ENCODE measurements around the gene FXYD5. TPM values are rescaled to one million over a fixed set of nuclear protein-coding genes. Genes with fewer than 3 reads are reported as not detected.

The FXYD5 gene
- total and polyA plus RNA-seq, 9 of the 15 experiments (the other 6 are each of a cell fraction or from before 2014, with no cell fraction given): 104 to 537 (median 174) TPM

DNA sequence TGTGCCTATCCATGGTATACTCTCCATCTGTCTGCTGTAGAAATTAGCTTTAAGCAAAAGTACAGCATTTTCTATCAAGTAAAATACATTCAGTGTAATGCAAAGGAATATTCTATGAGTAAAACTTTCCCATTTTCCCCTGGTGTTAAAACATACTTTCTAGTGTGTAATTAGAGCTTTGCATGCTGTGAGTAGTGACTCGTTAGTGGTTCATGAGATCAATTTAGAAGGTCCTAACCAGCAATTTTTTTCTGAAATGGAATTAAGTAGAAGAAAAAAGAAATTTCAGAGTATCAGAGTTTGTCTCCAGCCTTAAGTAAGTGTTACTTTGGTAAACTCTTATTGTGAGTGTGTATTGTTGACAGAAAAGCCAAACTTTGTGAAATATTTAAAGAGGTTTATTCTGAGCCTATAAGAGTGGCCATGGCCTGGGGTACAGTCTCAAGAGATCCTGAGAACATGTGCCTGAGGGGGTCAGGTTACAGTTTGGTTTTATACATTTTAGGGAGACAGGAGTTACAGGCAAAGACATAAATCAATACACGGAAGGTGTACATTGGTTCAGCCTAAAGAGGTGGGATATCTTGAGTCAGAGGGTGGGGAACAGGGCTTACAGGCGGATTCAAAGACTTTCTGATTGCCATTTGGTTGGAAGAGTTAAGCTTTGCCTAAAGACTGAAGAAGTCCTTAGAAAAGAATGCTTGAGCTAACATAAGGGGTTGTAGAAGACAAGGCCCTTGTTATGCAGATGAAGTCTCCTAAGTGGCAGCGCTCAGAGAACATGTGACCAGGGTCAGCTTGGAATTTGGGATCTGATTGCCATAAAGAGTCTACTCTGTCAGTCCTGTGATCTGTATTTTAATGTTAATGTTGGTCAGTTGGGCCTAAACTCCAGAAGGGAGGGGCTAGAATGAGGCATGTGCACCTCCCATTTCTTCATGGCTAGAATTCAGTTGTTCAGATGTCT lies 48.5 kb downstream of the FXYD5 start:
- 45% methylated on average over 4 of the region's 4 CpGs for WGBS (ENCODE audit: insufficient coverage, low coverage, missing lambda C conversion rate)
- peak overlapping the region; percentile 80 for H2AFZ ChIP-seq (ENCODE audit: low read depth, low read length)
- BruUV-seq (replicated peaks): no TSS peak
- intact Hi-C loops (cut with micrococcal nuclease): no loop called here
- H3K4me1 ChIP-seq (replicated peaks in 1 of 2; ENCODE audit: control insufficient read depth in 2 of 2, insufficient read depth in 2 of 2, low read length in 2 of 2): peaks cover 25 to 39% of the 10 kb centered on the region in 2 experiments
- no peaks in the 10 kb centered on the region for H3K9me1 ChIP-seq (ENCODE audit: control insufficient read depth, insufficient read depth, low read length)
- H3K79me2 ChIP-seq (ENCODE audit: control insufficient read depth, insufficient read depth, low read length): no peaks in the 10 kb centered on the region
- H3K27ac ChIP-seq (ENCODE audit: extremely low read depth, low read depth, low read length): peak overlapping the region; percentile 8; the same call in 1 of the 3 replicates
- no peak overlapping the region for H3K4me2 ChIP-seq (ENCODE audit: insufficient read depth, low read length)
- H3K9ac ChIP-seq (ENCODE audit: insufficient read depth in 1 of 2, low read depth in 2 of 2, low read length in 2 of 2): no peak overlapping the region
- no peaks in the 10 kb centered on the region for H3K27me3 ChIP-seq (ENCODE audit: control insufficient read depth in 2 of 2, insufficient read depth in 2 of 2, low read length in 2 of 2)
- DNase-seq (ENCODE audit: extremely low read depth in 1 of 4, low spot score in 3 of 4) (peak in 1 of 4 experiments; percentile 45), FAIRE-seq (no peak), ATAC-seq (peak; percentile 9)
- H3K4me3 ChIP-seq: no peak overlapping the region
- H4K20me1 ChIP-seq (replicated peaks; ENCODE audit: control insufficient read depth, insufficient read depth, low read length): no peaks in the 10 kb centered on the region
- H3K9me3 ChIP-seq (replicated peaks; ENCODE audit: control insufficient read depth, insufficient read depth, low read depth, low read length): 0 out of 2 replicates have a peak, but pooled peaks cover 2% of the 10 kb centered on the region
- POLR2A ChIA-PET: interaction anchor here (0.5 to 0.8 kb wide), 2 partner anchors 9 to 11 kb away, joined by 3 read pairs; no protein-coding TSS in a partner anchor
- CTCF ChIA-PET (ENCODE audit: low intra/inter-chr PET ratio): no interaction called here
- H3K36me3 ChIP-seq (ENCODE audit: control insufficient read depth, insufficient read depth, low read length): no peaks in the 10 kb centered on the region
- in situ Hi-C loops (cut with MboI): no loop called here
- peak; percentile 84 for TF ChIP-seq MEIS2 (IDR thresholded peaks at IDR 0.05; ENCODE audit: partially characterized antibody)
- TF ChIP-seq L3MBTL2 (IDR thresholded peaks at IDR 0.05): 0 out of 2 replicates have a peak, but pooled peaks have one; percentile 40
- no peak for TF ChIP-seq TEAD2 (tag; IDR thresholded peaks at IDR 0.05)
- TF ChIP-seq, protein P1, sequence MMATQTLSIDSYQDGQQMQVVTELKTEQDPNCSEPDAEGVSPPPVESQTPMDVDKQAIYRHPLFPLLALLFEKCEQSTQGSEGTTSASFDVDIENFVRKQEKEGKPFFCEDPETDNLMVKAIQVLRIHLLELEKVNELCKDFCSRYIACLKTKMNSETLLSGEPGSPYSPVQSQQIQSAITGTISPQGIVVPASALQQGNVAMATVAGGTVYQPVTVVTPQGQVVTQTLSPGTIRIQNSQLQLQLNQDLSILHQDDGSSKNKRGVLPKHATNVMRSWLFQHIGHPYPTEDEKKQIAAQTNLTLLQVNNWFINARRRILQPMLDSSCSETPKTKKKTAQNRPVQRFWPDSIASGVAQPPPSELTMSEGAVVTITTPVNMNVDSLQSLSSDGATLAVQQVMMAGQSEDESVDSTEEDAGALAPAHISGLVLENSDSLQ (IDR thresholded peaks at IDR 0.05): peak; percentile 91
- TF ChIP-seq ZNF766 (CRISPR knock-in tag; conservative IDR thresholded peaks at IDR 0.05): 0 out of 2 replicates have a peak, but pooled peaks have one; percentile 60
- TF ChIP-seq, protein P2, sequence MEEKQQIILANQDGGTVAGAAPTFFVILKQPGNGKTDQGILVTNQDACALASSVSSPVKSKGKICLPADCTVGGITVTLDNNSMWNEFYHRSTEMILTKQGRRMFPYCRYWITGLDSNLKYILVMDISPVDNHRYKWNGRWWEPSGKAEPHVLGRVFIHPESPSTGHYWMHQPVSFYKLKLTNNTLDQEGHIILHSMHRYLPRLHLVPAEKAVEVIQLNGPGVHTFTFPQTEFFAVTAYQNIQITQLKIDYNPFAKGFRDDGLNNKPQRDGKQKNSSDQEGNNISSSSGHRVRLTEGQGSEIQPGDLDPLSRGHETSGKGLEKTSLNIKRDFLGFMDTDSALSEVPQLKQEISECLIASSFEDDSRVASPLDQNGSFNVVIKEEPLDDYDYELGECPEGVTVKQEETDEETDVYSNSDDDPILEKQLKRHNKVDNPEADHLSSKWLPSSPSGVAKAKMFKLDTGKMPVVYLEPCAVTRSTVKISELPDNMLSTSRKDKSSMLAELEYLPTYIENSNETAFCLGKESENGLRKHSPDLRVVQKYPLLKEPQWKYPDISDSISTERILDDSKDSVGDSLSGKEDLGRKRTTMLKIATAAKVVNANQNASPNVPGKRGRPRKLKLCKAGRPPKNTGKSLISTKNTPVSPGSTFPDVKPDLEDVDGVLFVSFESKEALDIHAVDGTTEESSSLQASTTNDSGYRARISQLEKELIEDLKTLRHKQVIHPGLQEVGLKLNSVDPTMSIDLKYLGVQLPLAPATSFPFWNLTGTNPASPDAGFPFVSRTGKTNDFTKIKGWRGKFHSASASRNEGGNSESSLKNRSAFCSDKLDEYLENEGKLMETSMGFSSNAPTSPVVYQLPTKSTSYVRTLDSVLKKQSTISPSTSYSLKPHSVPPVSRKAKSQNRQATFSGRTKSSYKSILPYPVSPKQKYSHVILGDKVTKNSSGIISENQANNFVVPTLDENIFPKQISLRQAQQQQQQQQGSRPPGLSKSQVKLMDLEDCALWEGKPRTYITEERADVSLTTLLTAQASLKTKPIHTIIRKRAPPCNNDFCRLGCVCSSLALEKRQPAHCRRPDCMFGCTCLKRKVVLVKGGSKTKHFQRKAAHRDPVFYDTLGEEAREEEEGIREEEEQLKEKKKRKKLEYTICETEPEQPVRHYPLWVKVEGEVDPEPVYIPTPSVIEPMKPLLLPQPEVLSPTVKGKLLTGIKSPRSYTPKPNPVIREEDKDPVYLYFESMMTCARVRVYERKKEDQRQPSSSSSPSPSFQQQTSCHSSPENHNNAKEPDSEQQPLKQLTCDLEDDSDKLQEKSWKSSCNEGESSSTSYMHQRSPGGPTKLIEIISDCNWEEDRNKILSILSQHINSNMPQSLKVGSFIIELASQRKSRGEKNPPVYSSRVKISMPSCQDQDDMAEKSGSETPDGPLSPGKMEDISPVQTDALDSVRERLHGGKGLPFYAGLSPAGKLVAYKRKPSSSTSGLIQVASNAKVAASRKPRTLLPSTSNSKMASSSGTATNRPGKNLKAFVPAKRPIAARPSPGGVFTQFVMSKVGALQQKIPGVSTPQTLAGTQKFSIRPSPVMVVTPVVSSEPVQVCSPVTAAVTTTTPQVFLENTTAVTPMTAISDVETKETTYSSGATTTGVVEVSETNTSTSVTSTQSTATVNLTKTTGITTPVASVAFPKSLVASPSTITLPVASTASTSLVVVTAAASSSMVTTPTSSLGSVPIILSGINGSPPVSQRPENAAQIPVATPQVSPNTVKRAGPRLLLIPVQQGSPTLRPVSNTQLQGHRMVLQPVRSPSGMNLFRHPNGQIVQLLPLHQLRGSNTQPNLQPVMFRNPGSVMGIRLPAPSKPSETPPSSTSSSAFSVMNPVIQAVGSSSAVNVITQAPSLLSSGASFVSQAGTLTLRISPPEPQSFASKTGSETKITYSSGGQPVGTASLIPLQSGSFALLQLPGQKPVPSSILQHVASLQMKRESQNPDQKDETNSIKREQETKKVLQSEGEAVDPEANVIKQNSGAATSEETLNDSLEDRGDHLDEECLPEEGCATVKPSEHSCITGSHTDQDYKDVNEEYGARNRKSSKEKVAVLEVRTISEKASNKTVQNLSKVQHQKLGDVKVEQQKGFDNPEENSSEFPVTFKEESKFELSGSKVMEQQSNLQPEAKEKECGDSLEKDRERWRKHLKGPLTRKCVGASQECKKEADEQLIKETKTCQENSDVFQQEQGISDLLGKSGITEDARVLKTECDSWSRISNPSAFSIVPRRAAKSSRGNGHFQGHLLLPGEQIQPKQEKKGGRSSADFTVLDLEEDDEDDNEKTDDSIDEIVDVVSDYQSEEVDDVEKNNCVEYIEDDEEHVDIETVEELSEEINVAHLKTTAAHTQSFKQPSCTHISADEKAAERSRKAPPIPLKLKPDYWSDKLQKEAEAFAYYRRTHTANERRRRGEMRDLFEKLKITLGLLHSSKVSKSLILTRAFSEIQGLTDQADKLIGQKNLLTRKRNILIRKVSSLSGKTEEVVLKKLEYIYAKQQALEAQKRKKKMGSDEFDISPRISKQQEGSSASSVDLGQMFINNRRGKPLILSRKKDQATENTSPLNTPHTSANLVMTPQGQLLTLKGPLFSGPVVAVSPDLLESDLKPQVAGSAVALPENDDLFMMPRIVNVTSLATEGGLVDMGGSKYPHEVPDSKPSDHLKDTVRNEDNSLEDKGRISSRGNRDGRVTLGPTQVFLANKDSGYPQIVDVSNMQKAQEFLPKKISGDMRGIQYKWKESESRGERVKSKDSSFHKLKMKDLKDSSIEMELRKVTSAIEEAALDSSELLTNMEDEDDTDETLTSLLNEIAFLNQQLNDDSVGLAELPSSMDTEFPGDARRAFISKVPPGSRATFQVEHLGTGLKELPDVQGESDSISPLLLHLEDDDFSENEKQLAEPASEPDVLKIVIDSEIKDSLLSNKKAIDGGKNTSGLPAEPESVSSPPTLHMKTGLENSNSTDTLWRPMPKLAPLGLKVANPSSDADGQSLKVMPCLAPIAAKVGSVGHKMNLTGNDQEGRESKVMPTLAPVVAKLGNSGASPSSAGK (IDR thresholded peaks at IDR 0.05): peak; percentile 57
